HG02571 (cell line): ENCODE results near the gene RAB20.

ENCODE experiments used
- ATAC-seq: cut with Tn5 transposase; IDR thresholded peaks from one replicate; pipeline ENCODE4 v1.9.1; 2021; ENCODE audit warnings: mild to moderate bottlenecking, moderate library complexity; ENCODE audit not compliant: unreplicated experiment

RAB20 gene

DNA sequence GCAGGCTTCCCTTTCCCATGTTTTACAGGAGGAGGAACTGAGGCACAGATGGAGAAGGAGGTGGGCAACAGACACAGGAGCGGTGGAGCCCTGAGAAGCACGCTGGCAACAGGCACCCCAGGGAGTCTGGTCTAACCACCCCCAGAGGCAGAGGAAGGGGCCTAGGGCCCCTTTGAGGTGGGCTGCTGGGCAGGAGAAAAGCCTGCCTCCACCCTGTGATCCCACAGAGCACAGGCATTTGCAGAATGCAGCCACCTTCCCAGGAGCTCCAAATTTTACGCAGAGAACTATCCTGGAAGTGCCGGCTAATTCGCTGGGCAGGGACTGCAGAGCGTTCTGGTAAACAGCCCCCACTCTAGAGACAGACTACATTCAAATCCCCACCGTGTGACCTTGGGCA is 30.4 kb downstream of the RAB20 start:
- no peak for ATAC-seq

DNA sequence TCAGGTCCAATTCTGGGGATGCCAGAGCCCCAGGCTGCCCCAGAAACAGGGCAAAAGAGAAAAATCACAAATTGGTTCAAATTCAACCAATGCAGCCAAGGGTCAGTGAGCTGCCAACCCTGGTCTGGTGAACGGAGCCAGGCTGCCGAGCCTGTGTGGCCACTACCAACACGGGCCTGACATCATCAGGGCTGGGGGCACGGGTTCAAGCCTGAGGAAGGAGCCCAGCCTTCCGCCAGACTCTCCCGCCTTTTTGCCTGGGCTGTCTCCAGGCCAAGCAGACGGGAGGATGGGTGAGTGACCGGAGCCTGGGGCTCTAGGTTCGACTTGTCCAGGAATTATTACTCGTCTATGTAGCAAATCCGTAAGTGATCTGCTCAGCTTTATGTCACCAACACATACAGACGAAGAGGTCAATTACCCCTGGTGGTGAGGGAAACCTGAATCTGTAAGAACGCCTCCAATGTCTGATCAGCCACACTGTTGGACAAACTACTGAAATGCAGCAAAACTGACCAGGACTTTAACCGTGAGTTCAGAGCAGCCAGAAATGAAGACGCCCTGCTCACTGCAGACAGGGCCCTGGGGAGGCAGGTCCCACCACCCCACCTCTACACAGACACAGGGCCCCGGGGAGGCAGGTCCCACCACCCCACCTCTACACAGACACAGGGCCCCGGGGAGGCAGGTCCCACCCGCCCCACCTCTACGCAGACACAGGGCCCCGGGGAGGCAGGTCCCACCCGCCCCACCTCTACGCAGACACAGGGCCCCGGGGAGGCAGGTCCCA is 31.8 kb downstream of the RAB20 start:
- ATAC-seq: no peak

DNA sequence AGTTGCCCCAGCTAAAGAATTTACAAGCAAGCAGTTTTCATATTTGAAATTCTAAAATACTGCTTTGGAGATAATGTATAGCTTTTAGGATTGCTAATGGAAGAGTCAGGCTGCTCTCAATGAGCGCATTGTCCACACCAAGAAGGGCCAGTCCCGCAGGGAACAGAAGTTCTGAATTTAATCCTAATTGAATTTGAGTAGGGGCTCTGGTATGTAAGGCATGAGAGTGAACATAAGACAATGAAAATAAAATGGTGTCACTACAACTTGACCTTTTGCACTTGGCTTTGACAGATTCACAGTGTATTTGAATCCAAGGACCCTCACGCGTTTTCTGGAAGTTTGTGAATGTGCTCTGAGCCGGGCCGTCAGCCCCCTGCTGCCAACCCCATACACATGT is 32.6 kb downstream of the RAB20 start:
- ATAC-seq: no peak

DNA sequence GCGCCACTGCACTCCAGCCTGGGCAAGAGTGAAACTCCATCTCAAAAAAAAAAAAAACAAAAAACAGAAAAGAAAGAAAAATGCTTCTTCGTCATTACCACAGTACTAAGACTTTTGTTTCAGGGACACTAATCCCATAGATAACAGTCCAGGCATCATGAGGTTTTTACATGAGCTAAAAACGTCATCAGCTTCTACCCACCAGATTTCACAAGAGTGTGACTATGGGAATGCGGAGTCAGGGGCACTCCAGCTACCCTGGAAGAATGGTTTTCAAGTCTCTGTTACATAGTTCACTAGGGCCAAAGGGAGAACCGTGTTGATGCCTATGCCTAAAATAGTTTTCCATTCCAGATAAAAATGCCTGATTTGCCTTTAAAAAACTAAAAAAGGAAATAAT is 33.2 kb downstream of the RAB20 start:
- ATAC-seq: no peak

DNA sequence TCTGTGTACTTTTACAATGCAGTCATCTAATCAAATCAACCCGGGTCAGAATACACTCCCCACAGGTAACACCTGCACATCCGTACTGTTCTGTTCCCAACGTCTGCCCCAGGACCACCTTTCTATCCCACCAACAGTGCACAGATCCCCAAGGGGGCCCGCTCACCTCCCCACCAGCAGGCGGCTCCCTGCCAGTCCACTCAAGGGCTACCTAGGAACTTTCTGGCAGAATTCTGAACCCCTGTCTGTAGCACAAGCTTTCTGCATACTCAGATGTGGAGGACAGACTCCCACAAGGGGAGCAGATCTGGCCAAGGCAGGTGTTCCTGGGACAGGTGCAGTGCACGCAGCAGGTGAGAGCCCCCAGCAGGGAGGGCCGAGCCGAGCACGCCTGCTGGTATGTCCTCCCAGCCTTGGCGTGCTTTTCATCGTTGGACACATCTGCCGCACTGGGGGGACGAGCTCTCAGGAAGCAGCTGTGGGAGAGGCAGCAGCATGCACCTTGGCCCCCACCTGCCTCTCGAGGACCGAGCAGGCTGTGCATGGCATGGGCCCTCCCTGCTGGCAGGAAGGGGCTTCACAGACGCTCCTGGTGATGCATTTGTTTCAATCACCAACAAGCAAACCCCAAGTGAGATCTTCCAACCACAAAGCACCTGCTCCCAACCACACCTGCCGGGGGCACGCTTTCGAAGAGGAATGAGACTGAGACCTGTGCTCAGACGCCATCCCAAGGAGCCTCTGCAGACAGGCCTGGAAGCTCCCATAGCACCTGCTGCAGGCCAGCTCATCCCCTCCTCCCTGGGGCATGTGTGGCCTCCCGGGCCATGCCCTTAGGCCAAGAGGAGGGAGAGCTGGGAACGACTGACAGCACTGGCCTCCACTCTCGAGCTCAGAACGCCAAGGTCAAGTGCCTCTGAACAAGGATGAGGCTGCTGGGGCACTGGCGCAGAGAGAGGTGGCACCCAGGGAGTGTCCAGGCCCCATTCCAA is 35.9 kb downstream of the RAB20 start:
- peak; percentile 79 for ATAC-seq

DNA sequence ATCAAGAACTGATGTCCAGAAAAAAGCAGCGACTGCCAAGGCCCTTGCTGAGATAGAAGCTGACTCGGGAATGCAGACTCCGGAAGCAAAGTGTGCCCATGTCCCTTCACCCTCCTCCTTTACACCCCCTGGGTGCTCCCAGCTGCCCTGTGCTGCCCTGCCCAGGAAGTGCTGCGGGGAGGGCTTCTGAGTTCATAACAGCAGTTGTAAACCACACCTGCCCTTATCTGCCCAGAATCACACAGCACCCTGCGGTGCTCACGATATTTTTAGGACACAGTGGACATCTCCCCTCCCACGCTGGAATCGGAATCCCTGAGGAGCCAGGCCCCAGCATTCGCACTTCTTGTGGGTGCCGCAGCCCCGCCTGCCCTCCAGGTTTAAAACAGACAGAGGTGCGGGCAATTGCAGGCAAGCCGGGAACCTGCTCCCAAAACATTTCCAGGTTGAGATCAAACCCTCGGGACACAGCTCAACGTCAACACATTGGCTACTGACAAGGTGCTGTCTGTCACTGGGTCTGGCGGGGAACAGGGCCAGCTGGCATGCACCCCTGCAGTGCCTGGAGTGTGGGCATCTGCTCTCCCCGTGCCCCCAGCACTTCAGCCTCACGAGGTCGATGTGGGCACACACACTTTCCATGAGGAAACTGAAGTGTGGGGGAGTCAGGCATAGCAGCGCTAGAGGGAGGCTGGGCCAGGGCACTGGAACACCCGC is 36.8 kb downstream of the RAB20 start:
- no peak for ATAC-seq

DNA sequence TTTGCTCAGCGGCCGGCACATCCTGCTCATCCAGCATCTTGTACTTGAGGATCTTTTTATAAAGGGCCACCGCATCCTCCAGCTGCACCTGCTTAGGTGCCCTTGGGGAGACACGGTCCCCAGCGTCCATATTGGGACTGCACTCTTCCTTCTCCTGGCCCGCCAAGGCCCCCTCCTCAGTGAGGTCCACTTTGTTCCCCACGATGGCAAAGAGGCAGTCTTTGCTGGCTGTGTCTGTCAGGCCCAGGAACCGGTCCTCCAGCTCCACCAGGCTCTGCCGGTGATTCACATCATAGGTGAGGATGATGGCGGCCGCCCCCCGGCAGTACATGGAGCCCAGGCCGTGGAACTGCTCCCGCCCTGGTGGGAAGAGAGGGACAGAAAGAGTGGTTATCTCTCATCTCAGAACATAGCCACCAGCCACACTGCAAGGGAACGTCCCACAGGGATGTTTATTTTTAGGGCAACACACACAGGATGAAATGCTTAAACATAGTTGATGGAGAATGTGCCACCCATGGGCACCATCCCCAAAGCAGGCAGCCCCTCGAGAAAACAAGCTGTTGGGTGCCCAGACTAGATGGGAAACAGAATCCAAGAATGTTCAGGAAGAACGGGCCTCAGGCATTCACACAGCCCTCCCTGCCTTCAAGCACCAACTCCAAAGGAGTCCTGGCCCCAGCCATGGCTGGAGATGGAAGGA is 37.5 kb downstream of the RAB20 start:
- ATAC-seq: no peak

DNA sequence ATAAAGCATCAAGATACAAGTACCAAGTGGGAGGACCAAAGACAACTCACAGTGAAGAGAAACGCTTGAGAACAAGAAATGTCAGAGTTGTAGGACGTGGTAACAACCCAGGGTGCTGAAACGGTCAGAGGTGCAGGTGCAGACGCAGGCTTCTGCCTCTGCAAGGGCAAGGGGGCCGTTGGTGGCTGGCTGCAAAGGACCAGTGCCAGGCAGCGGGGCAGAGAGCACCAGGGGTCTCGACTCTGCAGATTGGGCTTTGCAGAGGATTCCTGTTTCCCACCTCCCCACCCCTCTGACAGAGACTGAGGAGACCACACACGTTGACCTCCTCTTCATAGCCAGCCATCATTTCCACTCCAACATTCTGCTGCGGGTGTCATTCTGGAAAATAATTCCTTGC is 38.3 kb downstream of the RAB20 start:
- ATAC-seq: no peak

DNA sequence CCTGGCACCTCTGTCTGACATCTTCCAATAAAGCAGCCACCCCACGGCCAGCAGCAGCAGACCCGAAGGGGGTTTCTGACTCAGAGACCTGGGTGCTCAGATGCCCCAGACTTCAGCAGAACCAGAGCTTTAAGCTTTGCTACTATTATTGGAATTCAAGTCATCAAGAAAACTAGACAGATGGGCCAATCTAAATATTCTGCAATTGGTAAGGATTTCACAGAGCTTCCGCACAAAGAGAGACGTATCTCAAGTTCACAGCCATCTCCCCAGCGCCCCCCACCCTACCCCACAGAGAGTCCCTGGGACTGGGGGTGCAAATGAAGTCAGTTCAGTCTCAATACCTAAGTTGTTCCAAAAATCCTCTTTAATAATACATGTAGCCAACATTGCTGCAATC is 38.8 kb downstream of the RAB20 start:
- no peak for ATAC-seq

DNA sequence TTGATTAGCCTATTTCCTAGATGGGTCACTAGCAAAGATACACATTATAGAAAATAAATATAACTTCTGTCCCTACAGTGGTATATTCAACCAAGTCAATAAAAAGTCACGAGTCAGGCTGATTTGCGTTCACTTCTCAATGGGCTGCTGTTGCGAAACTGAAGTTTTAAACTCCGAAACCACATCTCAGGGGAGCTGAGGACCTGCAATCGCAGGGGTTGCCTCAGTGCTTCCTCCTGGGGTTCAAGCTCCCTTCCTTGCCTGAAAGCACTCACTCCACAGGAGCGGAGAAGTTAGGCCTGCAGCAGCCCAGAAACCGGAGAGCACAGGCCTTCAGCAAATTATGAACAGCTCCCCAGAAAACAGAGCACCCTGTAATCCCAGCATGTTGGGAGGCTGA is 39.6 kb downstream of the RAB20 start:
- peak; percentile 34 for ATAC-seq

DNA sequence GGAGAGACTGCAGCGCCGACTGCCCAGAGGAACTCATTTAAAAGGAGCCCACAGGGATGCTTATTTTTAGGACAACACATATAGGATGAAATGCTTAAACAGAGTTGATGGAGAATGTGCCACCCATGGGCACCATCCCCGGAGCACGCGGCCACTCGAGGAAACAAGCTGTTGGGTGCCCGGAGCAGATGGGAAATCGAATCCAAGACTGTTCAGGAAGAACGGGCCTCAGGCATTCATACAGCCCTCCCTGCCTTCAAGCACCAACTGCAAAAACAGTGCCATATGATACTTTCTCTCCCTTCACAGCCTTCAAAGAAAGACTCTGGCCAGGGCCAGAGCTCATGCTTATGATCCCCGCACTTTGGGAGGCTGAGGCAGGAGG is 40.2 kb downstream of the RAB20 start:
- ATAC-seq: no peak

DNA sequence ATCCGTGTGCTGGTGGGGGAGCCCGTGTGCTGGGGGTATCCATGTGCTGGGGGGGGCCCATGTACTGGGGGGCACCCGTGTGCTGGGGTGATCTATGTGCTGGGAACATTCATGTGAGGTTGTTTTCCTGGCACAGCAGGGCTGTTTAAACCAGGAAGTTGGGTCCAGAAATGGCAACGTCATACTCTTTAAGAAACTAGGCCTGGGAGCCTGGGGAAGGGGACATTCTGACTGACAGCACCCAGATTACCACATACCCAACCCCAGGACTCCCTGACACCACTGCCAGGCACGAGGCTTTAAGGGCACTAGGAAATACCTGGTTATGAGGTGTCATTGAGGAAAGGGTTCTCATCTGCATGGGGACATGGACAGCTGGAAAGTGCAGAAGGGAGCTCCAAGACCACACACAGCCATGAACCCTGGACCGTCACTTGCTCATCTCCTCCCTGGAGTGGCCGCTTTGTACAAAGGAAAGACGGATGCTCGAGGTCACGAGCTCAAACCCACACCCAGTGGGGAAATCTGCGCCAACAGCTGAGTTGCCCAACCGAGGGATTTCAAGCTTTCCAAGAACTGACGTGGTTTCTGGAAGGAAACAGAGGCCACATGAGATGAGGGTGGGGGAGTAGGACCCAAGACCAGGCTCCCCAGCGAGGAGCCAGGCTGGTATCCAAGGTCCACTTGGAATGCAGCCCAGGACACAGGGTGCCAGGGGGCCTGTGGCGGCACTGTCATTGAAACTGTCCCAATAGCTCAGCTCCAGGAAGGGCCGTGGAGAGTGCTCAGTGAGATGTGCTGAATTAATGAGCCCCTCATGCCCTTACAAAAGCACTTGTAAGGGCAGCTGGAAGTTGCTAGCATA is 40.9 kb downstream of the RAB20 start:
- no peak for ATAC-seq

DNA sequence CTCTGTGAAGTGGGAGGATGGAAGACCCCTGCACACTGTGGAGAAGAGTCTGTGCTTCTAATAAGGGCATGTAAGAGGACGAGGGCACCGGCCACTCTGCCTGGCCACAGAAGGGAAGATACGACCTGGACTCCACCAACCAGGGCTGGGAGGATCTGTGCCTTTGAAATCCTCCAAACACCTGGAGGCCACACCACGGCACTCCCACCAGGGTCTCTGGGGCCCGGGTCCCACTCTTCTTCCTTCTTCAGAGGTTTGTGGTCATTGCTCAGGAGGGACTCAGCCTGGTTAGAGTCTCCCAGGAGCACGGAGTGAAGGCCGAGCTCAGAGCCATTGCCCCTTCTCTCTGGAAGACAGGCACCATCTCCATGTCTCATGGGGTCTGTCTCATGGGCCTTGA is 42.0 kb downstream of the RAB20 start:
- ATAC-seq: no peak

DNA sequence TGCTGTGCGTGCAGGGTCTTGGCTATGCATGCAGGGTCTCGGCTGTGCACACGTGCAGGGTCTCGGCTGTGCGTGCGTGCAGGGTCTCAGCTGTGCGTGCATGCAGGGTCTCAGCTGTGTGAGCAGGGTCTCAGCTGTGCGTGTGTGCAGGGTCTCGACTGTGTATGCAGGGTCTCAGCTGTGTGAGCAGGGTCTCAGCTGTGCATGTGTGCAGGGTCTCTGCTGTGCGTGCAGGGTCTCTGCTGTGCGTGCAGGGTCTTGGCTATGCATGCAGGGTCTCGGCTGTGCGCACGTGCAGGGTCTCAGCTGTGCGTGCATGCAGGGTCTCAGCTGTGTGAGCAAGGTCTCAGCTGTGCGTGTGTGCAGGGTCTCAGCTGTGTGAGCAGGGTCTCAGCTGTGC is 42.5 kb downstream of the RAB20 start:
- no peak for ATAC-seq

DNA sequence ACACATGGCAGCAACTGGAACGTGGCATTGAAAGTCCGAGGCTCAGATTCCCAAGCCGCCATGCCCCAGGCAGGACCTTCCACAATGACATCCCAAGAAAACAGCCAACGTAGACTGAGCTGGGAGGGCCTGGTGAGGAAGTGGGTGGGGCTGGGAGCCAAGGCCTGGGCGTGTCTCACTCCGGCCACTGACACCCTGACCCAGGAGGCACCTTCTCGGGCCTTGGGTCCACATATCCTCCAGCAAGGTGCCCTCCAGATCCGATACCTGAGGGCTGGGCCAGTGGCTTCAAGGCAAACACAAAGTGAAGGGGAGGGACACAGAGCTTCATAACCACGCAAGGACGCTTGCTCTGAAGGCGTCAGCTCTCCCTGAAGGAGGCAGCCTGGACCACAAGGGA is 43.0 kb downstream of the RAB20 start:
- ATAC-seq: no peak

DNA sequence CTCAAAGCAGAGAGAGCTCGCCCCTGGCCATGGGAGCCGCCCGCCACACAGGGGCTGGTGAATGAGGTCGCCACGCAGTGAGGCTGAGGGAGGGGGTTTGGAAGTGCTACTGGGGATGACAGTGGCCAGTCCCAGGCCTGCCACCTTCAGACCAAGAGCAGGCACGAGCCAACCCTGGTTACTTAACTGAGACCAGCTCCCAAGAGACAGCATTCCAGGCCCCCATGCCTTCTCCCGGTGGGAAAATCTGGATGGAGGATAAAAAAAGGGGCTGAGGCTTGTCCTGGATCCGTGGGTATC is 43.3 kb downstream of the RAB20 start:
- ATAC-seq: no peak

DNA sequence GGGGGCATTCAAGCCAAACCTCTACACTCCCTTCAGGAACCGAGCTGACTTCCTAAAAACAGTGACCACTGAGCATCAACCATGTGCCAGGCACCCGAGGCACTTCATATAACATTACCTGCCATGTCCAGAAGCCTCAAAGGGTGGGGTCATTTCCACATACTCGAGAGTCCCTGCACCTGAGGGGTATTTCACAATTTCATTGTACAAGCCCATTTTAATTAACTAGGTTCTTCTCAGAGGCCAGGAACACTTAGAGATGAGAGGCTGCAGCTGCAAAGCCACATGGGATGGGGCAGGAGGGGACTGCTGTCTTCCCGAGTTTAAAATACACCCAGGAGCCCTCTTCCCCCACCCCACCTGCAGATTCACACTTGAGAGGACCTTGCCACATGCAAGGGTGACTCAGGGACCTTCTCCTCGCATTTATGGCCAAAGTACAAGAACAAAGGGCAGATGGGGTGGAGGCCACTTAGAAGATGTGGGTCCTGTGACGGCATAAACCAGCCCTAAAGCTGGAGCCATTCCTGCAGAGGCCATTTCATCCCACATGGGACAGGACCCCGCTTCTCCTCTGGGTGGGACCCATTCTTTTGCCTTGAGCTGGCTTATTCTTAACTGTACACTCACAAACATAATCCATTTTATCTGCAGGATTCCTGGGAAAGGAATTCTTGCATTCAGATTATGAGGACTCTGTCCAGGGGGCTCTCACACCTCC is 43.9 kb downstream of the RAB20 start:
- ATAC-seq: no peak

DNA sequence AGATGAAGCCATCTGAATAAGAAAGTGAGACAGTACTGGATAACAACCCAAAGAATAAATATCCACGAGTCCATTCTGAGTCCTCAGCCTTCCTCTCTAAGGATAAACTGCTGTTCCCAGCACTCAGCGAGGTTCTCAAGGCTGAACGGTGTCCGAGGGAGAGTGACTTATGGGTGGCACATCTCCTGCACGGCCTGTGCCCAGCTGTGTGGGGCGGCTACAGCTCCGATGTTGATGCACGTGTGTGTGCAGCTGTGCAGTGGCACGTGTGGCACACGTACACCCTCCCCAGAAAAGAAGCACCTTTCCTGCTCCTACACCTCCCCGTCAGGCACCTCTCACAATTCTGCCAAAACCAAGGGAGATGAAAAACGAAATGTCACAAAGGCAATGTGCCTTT is 45.0 kb downstream of the RAB20 start:
- ATAC-seq: no peak

DNA sequence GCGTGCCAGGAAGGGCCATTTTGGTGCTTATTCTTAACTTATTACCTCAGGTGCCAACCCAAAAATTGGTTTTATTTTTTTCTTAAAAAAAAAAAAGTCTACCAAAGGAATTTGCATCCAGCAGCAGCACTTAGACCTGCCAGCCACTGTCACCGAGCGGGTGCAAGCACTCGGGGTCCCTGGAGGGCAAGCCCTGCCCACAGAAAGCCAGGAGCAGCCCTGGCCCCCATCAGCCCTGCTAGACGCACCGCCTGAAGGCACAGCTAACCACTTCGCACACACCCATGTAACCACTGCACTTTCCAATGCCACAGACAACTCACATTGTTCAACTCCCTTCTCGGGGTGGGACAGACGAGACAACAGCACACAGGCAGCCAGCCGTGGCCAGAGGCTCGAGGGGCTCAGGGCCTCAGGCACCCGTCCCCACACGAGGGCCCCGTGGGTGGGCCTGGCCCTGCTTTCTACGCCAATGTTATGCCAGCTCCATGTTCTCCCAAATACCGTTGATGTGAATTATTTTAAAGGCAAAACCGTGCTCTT is 49.3 kb downstream of the RAB20 start:
- ATAC-seq: no peak
